HEK293 (cell line): ENCODE data around the gene FBN2.

Source experiments
- EGR2 ChIP-seq: fragments of 450-650 bp; formaldehyde crosslinking; IDR thresholded peaks from 2 replicates; pipeline ENCODE4 v1.5.1; 2016; ENCODE audit warnings: low read depth, missing biosample characterization, missing genetic modification characterization
- GFI1B ChIP-seq: fragments of 450-650 bp; formaldehyde crosslinking; IDR thresholded peaks from 2 replicates; pipeline ENCODE4 v1.5.1; 2016; ENCODE audit warnings: missing biosample characterization, missing genetic modification characterization
- GLIS1 ChIP-seq: fragments of 450-650 bp; formaldehyde crosslinking; IDR thresholded peaks from 2 replicates; pipeline ENCODE4 v1.5.1; 2016; ENCODE audit warnings: missing biosample characterization, missing genetic modification characterization
- GLIS2 ChIP-seq: fragments of 450-650 bp; formaldehyde crosslinking; IDR thresholded peaks from 2 replicates; pipeline ENCODE4 v1.5.1; 2016; ENCODE audit warnings: missing biosample characterization, missing genetic modification characterization
- HOXA7 ChIP-seq: sonication (generic); formaldehyde crosslinking; IDR thresholded peaks from 2 replicates; pipeline ENCODE4 v1.8.1; 2022; ENCODE audit warnings: missing genetic modification reagents, borderline replicate concordance
- IKZF3 ChIP-seq: fragments of 450-650 bp; IDR thresholded peaks from 2 replicates; pipeline ENCODE4 v1.5.0; 2018; ENCODE audit warnings: missing biosample characterization, mild to moderate bottlenecking, missing genetic modification characterization, moderate library complexity
- KLF1 ChIP-seq: fragments of 450-650 bp; formaldehyde crosslinking; IDR thresholded peaks from 2 replicates; pipeline ENCODE4 v1.5.1; 2016; ENCODE audit warnings: missing biosample characterization, missing genetic modification characterization
- KLF8 ChIP-seq: fragments of 450-650 bp; formaldehyde crosslinking; IDR thresholded peaks from 2 replicates; pipeline ENCODE4 v1.5.1; 2016; ENCODE audit warnings: missing biosample characterization, missing genetic modification characterization
- PRDM10 ChIP-seq: fragments of 450-650 bp; formaldehyde crosslinking; IDR thresholded peaks from 2 replicates; pipeline ENCODE4 v1.5.1; 2016; ENCODE audit warnings: missing biosample characterization, missing genetic modification characterization
- REPIN1 ChIP-seq: fragments of 450-650 bp; formaldehyde crosslinking; IDR thresholded peaks from 2 replicates; pipeline ENCODE4 v1.5.1; 2017; ENCODE audit warnings: missing biosample characterization, missing genetic modification characterization, low read depth
- SALL2 ChIP-seq: fragments of 450-650 bp; formaldehyde crosslinking; IDR thresholded peaks from 2 replicates; pipeline ENCODE4 v1.5.0; 2017; ENCODE audit warnings: missing biosample characterization, mild to moderate bottlenecking, missing genetic modification characterization, borderline replicate concordance
- ZBTB21 ChIP-seq: fragments of 450-650 bp; formaldehyde crosslinking; IDR thresholded peaks from 2 replicates; pipeline ENCODE4 v1.5.1; 2017; ENCODE audit warnings: missing biosample characterization, missing genetic modification characterization
- ZBTB8A ChIP-seq: fragments of 450-650 bp; formaldehyde crosslinking; IDR thresholded peaks from 2 replicates; pipeline ENCODE4 v1.5.1; 2016; ENCODE audit warnings: missing biosample characterization, missing genetic modification characterization
- ZFP69B ChIP-seq: fragments of 450-650 bp; formaldehyde crosslinking; IDR thresholded peaks from 2 replicates; pipeline ENCODE4 v1.5.1; 2016; ENCODE audit warnings: missing biosample characterization, missing genetic modification characterization
- ZIC2 ChIP-seq: fragments of 450-650 bp; formaldehyde crosslinking; IDR thresholded peaks from 2 replicates; pipeline ENCODE4 v1.5.1; 2016; ENCODE audit warnings: missing biosample characterization, missing genetic modification characterization
- ZNF112 ChIP-seq: fragments of 450-650 bp; formaldehyde crosslinking; IDR thresholded peaks from 2 replicates; pipeline ENCODE4 v1.5.0; 2017; ENCODE audit warnings: missing biosample characterization, missing genetic modification characterization
- ZNF114 ChIP-seq: fragments of 450-650 bp; formaldehyde crosslinking; IDR thresholded peaks from 2 replicates; pipeline ENCODE4 v1.5.0; 2017; ENCODE audit warnings: missing biosample characterization, missing genetic modification characterization
- ZNF18 ChIP-seq: fragments of 450-650 bp; formaldehyde crosslinking; IDR thresholded peaks from 2 replicates; pipeline ENCODE4 v1.5.1; 2016; ENCODE audit warnings: missing biosample characterization, missing genetic modification characterization
- ZNF19 ChIP-seq: fragments of 450-650 bp; formaldehyde crosslinking; IDR thresholded peaks from 2 replicates; pipeline ENCODE4; 2016; ENCODE audit warnings: missing biosample characterization, missing genetic modification characterization, low read depth
- ZNF311 ChIP-seq: fragments of 450-650 bp; formaldehyde crosslinking; IDR thresholded peaks from 2 replicates; pipeline ENCODE4 v1.5.1; 2017; ENCODE audit warnings: missing biosample characterization, missing genetic modification characterization, borderline replicate concordance
- ZNF391 ChIP-seq: fragments of 450-650 bp; formaldehyde crosslinking; IDR thresholded peaks from 2 replicates; pipeline ENCODE4 v1.5.1; 2016; ENCODE audit warnings: low read depth, missing biosample characterization, missing genetic modification characterization, borderline replicate concordance
- ZNF513 ChIP-seq: fragments of 450-650 bp; IDR thresholded peaks from 2 replicates; pipeline ENCODE4 v1.5.1; 2018; ENCODE audit warnings: missing biosample characterization, missing genetic modification characterization
- ZNF521 ChIP-seq: fragments of 450-650 bp; formaldehyde crosslinking; IDR thresholded peaks from 2 replicates; pipeline ENCODE4 v1.5.1; 2017; ENCODE audit warnings: missing biosample characterization, mild to moderate bottlenecking, missing genetic modification characterization
- ZNF596 ChIP-seq: fragments of 450-650 bp; IDR thresholded peaks from 2 replicates; pipeline ENCODE4 v1.5.0; 2018; ENCODE audit warnings: missing biosample characterization, mild to moderate bottlenecking, missing genetic modification characterization, moderate library complexity
- ZNF747 ChIP-seq: fragments of 450-650 bp; formaldehyde crosslinking; IDR thresholded peaks from 2 replicates; pipeline ENCODE4 v1.5.1; 2016; ENCODE audit warnings: missing biosample characterization, missing genetic modification characterization
- ZNF76 ChIP-seq: fragments of 450-650 bp; formaldehyde crosslinking; IDR thresholded peaks from 2 replicates; pipeline ENCODE4; 2016; ENCODE audit warnings: low read depth, missing biosample characterization, missing genetic modification characterization, borderline replicate concordance
- ZNF837 ChIP-seq: fragments of 450-650 bp; formaldehyde crosslinking; IDR thresholded peaks from 2 replicates; pipeline ENCODE4 v1.5.1; 2016; ENCODE audit warnings: missing biosample characterization, missing genetic modification characterization
- ZSCAN23 ChIP-seq: fragments of 450-650 bp; formaldehyde crosslinking; IDR thresholded peaks from 2 replicates; pipeline ENCODE4 v1.5.1; 2016; ENCODE audit warnings: missing biosample characterization, missing genetic modification characterization
- TF ChIP-seq, protein P1 (sequence below): fragments of 450-650 bp; formaldehyde crosslinking; IDR thresholded peaks from 2 replicates; pipeline ENCODE4 v1.5.1; 2016; ENCODE audit warnings: missing biosample characterization, missing genetic modification characterization
- TF ChIP-seq, protein P2 (sequence below): fragments of 450-650 bp; formaldehyde crosslinking; IDR thresholded peaks from 2 replicates; pipeline ENCODE4 v1.5.1; 2016; ENCODE audit warnings: missing biosample characterization, missing genetic modification characterization

The FBN2 gene

DNA sequence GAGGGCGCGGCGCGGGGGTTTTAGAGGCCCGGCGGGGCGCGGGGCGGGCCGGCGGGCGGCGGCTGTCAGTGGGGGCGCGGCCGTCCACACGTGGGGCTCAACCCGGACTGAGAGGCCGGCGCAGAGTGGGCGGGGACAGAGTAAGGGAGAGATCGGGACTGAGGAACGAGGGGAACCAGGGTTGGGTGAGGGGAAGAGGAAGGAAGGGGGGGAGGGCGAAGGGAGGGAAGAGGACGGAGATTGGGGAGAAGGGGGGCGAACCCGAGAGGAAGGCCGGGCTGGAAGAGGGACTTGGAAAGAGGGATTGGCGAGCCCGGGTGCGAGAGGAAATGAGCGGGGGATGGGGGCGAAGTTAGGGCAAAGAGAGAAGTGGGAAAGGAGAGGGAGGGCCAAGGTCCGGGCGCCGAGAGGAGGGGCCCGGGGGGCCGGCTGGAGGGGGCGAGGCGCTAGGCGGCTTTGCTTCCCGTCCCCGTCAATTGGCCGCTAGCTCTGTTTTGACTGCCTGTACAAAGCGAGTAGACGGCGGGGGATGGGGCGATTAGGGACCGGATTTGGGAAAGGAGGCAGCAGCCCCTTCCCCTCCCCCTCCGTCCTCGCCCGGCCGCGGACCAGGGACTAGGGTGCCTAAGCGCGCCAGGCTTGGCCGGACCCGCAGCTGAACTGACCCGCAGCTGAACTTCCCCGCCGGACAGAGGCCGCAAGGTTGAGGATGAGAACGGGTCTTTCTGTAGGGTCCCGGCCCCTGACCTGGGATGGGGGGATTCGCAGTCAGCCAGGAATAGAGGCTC lies 399 bp upstream of the FBN2 start (continued):
- TF ChIP-seq ZBTB21 (tag by site-specific recombination) (no peak; the same call in 1 of the 2 replicates), KLF8 (peak; percentile 94), ZNF513 (tag by site-specific recombination) (0 out of 2 replicates have a peak, but pooled peaks have one; percentile 50), ZNF747 (no peak), GLIS1 (peak; percentile 14), ZNF391 (tag by site-specific recombination) (peak; percentile 86; the same call in 1 of the 2 replicates), ZNF311 (no peak), ZNF19 (no peak), ZNF114 (no peak), IKZF3 (tag by site-specific recombination) (peak; percentile 73), EGR2 (tag by site-specific recombination) (peak; percentile 76), ZNF112 (tag by site-specific recombination) (no peak), ZSCAN23 (tag by site-specific recombination) (peak; percentile 32; the same call in 1 of the 2 replicates), KLF1 (tag by site-specific recombination) (peak; percentile 77), ZFP69B (tag by site-specific recombination) (peak; percentile 75), ZNF18 (peak; percentile 25; the same call in 1 of the 2 replicates), ZIC2 (tag by site-specific recombination) (peak; percentile 17; the same call in 1 of the 2 replicates), ZNF76 (tag by site-specific recombination) (peak; percentile 49), HOXA7 (no peak), ZNF837 (no peak), REPIN1 (tag by site-specific recombination) (peak; percentile 64; the same call in 1 of the 2 replicates), ZBTB8A (tag by site-specific recombination) (peak; percentile 90), ZNF521 (tag by site-specific recombination) (no peak), PRDM10 (tag by site-specific recombination) (peak; percentile 93), ZNF596 (peak; percentile 62), SALL2 (tag by site-specific recombination) (no peak), GFI1B (peak; percentile 27; the same call in 1 of the 2 replicates), GLIS2 (tag by site-specific recombination) (peak; percentile 83)
- TF ChIP-seq, protein P1, sequence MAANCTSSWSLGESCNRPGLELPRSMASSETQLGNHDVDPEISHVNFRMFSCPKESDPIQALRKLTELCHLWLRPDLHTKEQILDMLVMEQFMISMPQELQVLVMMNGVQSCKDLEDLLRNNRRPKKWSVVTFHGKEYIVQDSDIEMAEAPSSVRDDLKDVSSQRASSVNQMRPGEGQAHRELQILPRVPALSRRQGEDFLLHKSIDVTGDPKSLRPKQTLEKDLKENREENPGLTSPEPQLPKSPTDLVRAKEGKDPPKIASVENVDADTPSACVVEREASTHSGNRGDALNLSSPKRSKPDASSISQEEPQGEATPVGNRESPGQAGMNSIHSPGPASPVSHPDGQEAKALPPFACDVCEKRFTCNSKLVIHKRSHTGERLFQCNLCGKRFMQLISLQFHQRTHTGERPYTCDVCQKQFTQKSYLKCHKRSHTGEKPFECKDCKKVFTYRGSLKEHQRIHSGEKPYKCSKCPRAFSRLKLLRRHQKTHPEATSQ (tag by site-specific recombination) = no peak
- TF ChIP-seq, protein P2, sequence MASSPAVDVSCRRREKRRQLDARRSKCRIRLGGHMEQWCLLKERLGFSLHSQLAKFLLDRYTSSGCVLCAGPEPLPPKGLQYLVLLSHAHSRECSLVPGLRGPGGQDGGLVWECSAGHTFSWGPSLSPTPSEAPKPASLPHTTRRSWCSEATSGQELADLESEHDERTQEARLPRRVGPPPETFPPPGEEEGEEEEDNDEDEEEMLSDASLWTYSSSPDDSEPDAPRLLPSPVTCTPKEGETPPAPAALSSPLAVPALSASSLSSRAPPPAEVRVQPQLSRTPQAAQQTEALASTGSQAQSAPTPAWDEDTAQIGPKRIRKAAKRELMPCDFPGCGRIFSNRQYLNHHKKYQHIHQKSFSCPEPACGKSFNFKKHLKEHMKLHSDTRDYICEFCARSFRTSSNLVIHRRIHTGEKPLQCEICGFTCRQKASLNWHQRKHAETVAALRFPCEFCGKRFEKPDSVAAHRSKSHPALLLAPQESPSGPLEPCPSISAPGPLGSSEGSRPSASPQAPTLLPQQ (tag by site-specific recombination) = peak; percentile 74; the same call in 1 of the 2 replicates
